Natural killer cell (primary cell): ENCODE results near the gene LGALS1. TPM values are rescaled to one million over a fixed set of nuclear protein-coding genes. Genes with fewer than 3 reads are reported as not detected.

ENCODE experiments used
- ATAC-seq, 3 donors: fragments of 150-1000 bp in 2 of 3; fragments of 200-7000 bp in 1 of 3; cut with Tn5 transposase; 1 replicate in 1 of 3; 2 replicates in 2 of 3; pipeline ENCODE4 v1.10.0; 2021; ENCODE audit warnings: mild to moderate bottlenecking in 2 of 3, moderate library complexity in 2 of 3
- DNase-seq, 2 donors: peaks; one replicate each; pipeline versions ENCODE4 v3.0.0 to v3.0.0-alpha.2; 2013 to 2021; ENCODE audit warnings: mixed read lengths in 1 of 2
- H3K27ac ChIP-seq: one replicate; pipeline ENCODE4 v1.5.1; 2013; ENCODE audit warnings: mild to moderate bottlenecking, low read length
- H3K27me3 ChIP-seq: one replicate; pipeline ENCODE4 v1.6.1; 2013; ENCODE audit warnings: low read length; ENCODE audit not compliant: control insufficient read depth, insufficient read depth
- H3K36me3 ChIP-seq: one replicate; pipeline ENCODE4 v1.6.1; 2013; ENCODE audit warnings: low read length; ENCODE audit not compliant: control insufficient read depth, insufficient read depth
- H3K4me1 ChIP-seq: one replicate; pipeline ENCODE4 v1.6.1; 2013; ENCODE audit warnings: low read length; ENCODE audit not compliant: control insufficient read depth, insufficient read depth
- H3K4me3 ChIP-seq: one replicate; pipeline ENCODE4 v1.5.1; 2013; ENCODE audit warnings: low read length
- H3K9me3 ChIP-seq: one replicate; pipeline ENCODE4 v1.6.1; 2013; ENCODE audit warnings: low read length; ENCODE audit not compliant: control insufficient read depth, insufficient read depth
- H3K27ac Mint-ChIP-seq, 2 donors: one replicate each; pipeline ENCODE4 v1.8.0; 2022; ENCODE audit warnings: mild to moderate bottlenecking in 2 of 2, mixed read lengths in 2 of 2, moderate library complexity in 1 of 2
- H3K27me3 Mint-ChIP-seq, 2 donors: one replicate each; pipeline ENCODE4 v1.8.0; 2022; ENCODE audit warnings: low read depth in 2 of 2, mixed read lengths in 2 of 2
- H3K36me3 Mint-ChIP-seq: one replicate; pipeline ENCODE4 v1.8.0; 2022; ENCODE audit warnings: mixed read lengths
- H3K4me1 Mint-ChIP-seq, 2 donors: one replicate each; pipeline ENCODE4 v1.8.0; 2022; ENCODE audit warnings: mixed read lengths in 2 of 2
- H3K4me3 Mint-ChIP-seq: one replicate; pipeline ENCODE4 v1.8.0; 2022; ENCODE audit warnings: mild to moderate bottlenecking, moderate library complexity, mixed read lengths
- H3K9me3 Mint-ChIP-seq, 2 donors: one replicate each; pipeline ENCODE4 v1.8.0; 2022; ENCODE audit warnings: mixed read lengths in 2 of 2
- CTCF ChIP-seq: fragments of 200-600 bp; IDR thresholded peaks from one replicate; pipeline ENCODE4 v1.8.0; 2022; ENCODE audit warnings: antibody characterized with exemption
- WGBS: methylation state at CpG from one replicate; pipeline ENCODE4 v1.1.7; 2013; ENCODE audit warnings: missing lambda C conversion rate; ENCODE audit not compliant: insufficient coverage; 5-methylcytosine and 5-hydroxymethylcytosine counted together
- intact Hi-C: fragments of 100-400 bp; cut with micrococcal nuclease; formaldehyde crosslinking; loops from one replicate; pipeline ENCODE4 v1.14.2; 2022
- total RNA-seq, 4 donors: library from RNA; stranded (reverse); fragments of 120-200 nt in 1 of 4; gene quantifications; one replicate each; pipeline versions ENCODE4 v1.2.3 to v1.2.4, GENCODE V29; 2013 to 2022

LGALS1 gene
- total RNA-seq, 3 donors from 2014 or later (not counting 1 experiment from before 2014, with no cell fraction given): 195 to 218 (median 214) TPM

GRCh38 chr22:37679670-37680069 lies 4.2 kb downstream of the LGALS1 start:
- Mint-ChIP-seq H3K27ac (peak overlapping the region; percentile 62 to 81), H3K4me3 (peak overlapping the region; percentile 21), H3K36me3 (no peaks in the 10 kb centered on the region), H3K4me1 (peaks cover 34 to 48% of the 10 kb centered on the region in 2 donors), H3K9me3 (no peaks in the 10 kb centered on the region), H3K27me3 (no peaks in the 10 kb centered on the region)
- ATAC-seq (no peak), DNase-seq (no peak)
- no peak overlapping the region for H3K4me3 ChIP-seq
- no peaks in the 10 kb centered on the region for H3K27me3 ChIP-seq
- H3K4me1 ChIP-seq: peaks cover 49% of the 10 kb centered on the region
- H3K27ac ChIP-seq: no peak overlapping the region
- intact Hi-C loops: loop anchor here (5.0 kb wide), 1 partner anchor 72 kb away; the partner anchor contains the start of gene GGA1
- no peaks in the 10 kb centered on the region for H3K9me3 ChIP-seq
- no peak for TF ChIP-seq CTCF
- H3K36me3 ChIP-seq: peaks cover 5% of the 10 kb centered on the region
- 94% methylated on average over 7 of the region's 8 CpGs for WGBS

DNA sequence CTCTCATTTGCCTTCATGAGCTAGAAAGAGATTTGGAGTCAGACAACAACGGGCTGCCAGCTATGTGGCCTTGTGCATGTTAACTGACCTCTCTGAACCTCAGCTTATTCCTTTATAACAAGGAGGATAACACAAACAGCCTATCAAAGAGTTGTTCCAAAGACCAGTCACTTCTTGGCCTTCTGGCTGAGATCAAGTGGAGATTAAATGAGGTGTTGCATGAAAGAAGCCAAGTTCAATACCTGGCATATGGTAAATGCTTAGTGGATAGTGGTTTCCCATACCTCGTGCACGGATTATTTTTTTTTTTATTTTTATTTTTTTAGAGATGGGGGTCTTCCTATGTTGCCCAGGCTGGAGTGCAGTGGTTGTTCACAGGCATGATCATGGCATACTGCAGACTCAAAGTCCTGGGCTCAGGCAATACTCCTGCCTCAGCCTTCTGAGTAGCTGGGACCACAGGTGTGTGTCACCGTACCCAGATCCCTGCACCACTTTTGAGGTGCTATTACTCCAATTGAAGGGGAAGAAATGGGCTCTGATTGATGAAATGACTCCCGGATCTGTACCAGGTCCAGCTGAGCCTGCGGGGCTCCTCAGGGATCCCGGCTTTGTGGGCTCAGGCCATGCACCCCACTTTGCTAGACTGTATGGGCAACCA lies 4.9 kb downstream of the LGALS1 start:
- peaks cover 43% of the 10 kb centered on the region for H3K4me1 ChIP-seq
- ATAC-seq: no peak
- no peak overlapping the region for H3K4me3 ChIP-seq
- intact Hi-C loops: no loop called here
- no peak overlapping the region for H3K27ac ChIP-seq
- H3K27me3 Mint-ChIP-seq: no peaks in the 10 kb centered on the region
- no peak overlapping the region for H3K4me3 Mint-ChIP-seq
- no peaks in the 10 kb centered on the region for H3K9me3 Mint-ChIP-seq
- no peaks in the 10 kb centered on the region for H3K36me3 Mint-ChIP-seq
- 94% methylated on average over 7 of the region's 7 CpGs for WGBS
- no peak for DNase-seq
- peak overlapping the region; percentile 62 to 81 for H3K27ac Mint-ChIP-seq
- no peak for TF ChIP-seq CTCF
- peaks cover 5% of the 10 kb centered on the region for H3K36me3 ChIP-seq
- peaks cover 31 to 42% of the 10 kb centered on the region in 2 donors for H3K4me1 Mint-ChIP-seq
- no peaks in the 10 kb centered on the region for H3K9me3 ChIP-seq
- H3K27me3 ChIP-seq: no peaks in the 10 kb centered on the region

GRCh38 chr22:37681001-37681424 lies 5.6 kb downstream of the LGALS1 start:
- Histone ChIP-seq H3K4me3 (no peak overlapping the region), H3K36me3 (peaks cover 5% of the 10 kb centered on the region), H3K27ac (no peak overlapping the region), H3K27me3 (no peaks in the 10 kb centered on the region), H3K4me1 (peaks cover 42% of the 10 kb centered on the region), H3K9me3 (no peaks in the 10 kb centered on the region)
- no peaks in the 10 kb centered on the region for H3K36me3 Mint-ChIP-seq
- peak overlapping the region; percentile 69 to 74 for H3K27ac Mint-ChIP-seq
- no peak for TF ChIP-seq CTCF
- intact Hi-C loops: loop anchor here (1.0 kb wide), 2 partner anchors 20 to 38 kb away; no protein-coding TSS in a partner anchor
- ATAC-seq (no peak), DNase-seq (no peak)
- no peaks in the 10 kb centered on the region for H3K27me3 Mint-ChIP-seq
- H3K4me1 Mint-ChIP-seq: peaks cover 25 to 39% of the 10 kb centered on the region in 2 donors
- WGBS: 83% methylated on average over 2 of the region's 2 CpGs
- no peaks in the 10 kb centered on the region for H3K9me3 Mint-ChIP-seq
- no peak overlapping the region for H3K4me3 Mint-ChIP-seq
